NB4 (cell line): ENCODE measurements around the gene WDR19.

Experiments
- CTCF ChIP-seq: IDR thresholded peaks from one replicate; pipeline ENCODE4 v1.5.1; 2012; ENCODE audit warnings: low read depth, low read length
- MYC ChIP-seq: IDR thresholded peaks from 2 replicates; pipeline ENCODE4 v1.6.1; 2011; ENCODE audit warnings: low read depth, low read length

DNA sequence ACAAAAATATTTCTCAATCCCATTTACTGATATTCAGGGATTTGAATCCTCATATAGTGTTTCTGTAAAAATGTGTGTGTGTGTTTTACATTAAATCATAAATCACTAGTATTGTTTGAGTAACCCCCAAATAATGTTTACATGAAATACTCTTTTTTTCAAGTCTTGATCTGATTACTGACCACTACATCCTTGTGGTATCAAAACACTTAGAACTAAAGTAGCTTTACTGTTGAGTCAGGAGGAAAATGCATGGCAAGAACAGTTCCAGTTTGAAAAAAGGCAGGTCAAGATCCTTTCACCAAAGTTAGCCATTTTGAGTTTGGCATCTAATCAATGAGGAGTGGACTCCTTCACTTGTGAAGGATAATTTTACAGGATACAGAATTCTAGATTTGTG, 3.6 kb upstream of the WDR19 start:
- no peak for TF ChIP-seq CTCF
- no peak for TF ChIP-seq MYC
